Measurements from ENCODE around the gene DYNC1I1.

Gene DYNC1I1

DNA sequence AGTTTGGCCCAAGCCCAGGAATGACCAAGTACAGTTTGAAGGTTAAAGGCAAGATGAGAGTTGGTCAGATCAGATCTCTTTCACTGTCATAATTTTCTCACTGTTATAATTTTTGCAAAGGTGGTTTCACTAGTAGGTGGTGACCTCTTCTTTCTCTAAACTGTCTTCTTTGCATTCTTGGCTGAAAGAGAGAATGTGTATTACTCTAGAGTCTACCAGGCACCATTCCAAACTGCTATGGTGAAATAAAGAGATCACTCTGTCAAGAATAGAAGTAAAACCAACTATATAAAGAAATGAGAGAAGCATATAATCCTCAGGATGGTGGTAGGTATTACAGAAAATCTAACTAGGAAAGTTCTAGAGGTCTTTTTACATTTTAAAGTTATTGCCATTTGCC lies 72.7 kb downstream of the DYNC1I1 start:
- Histone ChIP-seq H3K9ac (ENCODE audit: low read depth in 1 of 2, low read length in 2 of 2) (no peak overlapping the region), H3K9me3 (ENCODE audit: control insufficient read depth in 1 of 2, low read length in 2 of 2) (no peaks in the 10 kb centered on the region), H3K36me3 (ENCODE audit: control insufficient read depth in 1 of 2, insufficient read depth in 2 of 2, low read length in 2 of 2) (no peaks in the 10 kb centered on the region), H3K27ac (ENCODE audit: low read depth, low read length) (no peak overlapping the region), H3K4me1 (ENCODE audit: control insufficient read depth in 1 of 2, insufficient read depth in 2 of 2, low read length in 2 of 2) (no peaks in the 10 kb centered on the region), H3K27me3 (ENCODE audit: control insufficient read depth in 1 of 2, insufficient read depth in 2 of 2, low read length in 2 of 2) (no peaks in the 10 kb centered on the region), H3K4me3 (ENCODE audit: low read depth in 1 of 2, low read length in 2 of 2) (no peak overlapping the region)

DNA sequence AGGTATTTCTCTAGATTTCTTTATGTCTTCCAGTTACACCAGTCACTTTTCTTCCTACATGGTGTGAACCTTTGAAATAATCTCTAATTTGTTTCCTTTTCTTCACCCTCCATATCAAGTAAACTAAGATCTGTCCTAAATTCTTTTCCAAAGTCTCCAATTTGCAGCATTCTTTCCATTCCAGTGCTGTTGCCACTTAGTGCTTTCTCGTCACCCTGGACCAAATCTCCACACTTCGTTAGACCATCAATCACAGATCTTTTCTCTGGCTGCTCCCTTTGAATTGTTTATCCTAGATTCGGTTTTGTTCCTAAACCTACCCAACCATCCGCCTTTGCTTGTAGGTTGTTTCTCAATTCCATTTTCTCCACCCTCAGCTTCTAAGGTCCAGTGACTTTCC lies 74.7 kb downstream of the DYNC1I1 start:
- H3K4me3 ChIP-seq (ENCODE audit: low read depth in 1 of 2, low read length in 2 of 2), result no peak overlapping the region
- H3K9me3 ChIP-seq (ENCODE audit: control insufficient read depth in 1 of 2, low read length in 2 of 2), result no peaks in the 10 kb centered on the region
- no peak overlapping the region for H3K9ac ChIP-seq (ENCODE audit: low read depth in 1 of 2, low read length in 2 of 2)
- no peaks in the 10 kb centered on the region for H3K4me1 ChIP-seq (ENCODE audit: control insufficient read depth in 1 of 2, insufficient read depth in 2 of 2, low read length in 2 of 2)
- no peak overlapping the region for H3K27ac ChIP-seq (ENCODE audit: low read depth, low read length)
- no peaks in the 10 kb centered on the region for H3K27me3 ChIP-seq (ENCODE audit: control insufficient read depth in 1 of 2, insufficient read depth in 2 of 2, low read length in 2 of 2)
- no peaks in the 10 kb centered on the region for H3K36me3 ChIP-seq (ENCODE audit: control insufficient read depth in 1 of 2, insufficient read depth in 2 of 2, low read length in 2 of 2)

DNA sequence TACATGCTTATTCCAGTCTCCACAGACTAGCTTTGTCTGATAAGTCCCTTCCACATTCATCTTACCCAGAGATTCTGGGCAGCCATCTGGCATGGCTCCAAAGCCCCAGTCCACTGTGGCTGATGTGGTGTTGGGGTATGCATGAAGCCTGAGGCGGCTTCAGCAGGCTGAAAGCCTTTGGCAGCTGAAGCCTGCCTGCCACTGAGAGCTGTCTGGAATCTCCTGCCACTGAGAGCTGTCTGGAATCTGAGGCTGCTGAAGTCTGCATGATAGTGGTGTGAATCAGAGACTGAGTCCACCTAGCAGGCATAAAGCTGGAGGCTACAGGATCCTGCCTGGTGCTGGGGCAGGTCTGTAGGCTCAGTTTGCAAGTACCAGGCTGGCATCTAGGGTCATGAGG lies 87.1 kb downstream of the DYNC1I1 start:
- Histone ChIP-seq H3K27ac (ENCODE audit: low read depth, low read length) (no peak overlapping the region), H3K4me3 (ENCODE audit: low read depth in 1 of 2, low read length in 2 of 2) (no peak overlapping the region), H3K36me3 (ENCODE audit: control insufficient read depth in 1 of 2, insufficient read depth in 2 of 2, low read length in 2 of 2) (no peaks in the 10 kb centered on the region), H3K27me3 (ENCODE audit: control insufficient read depth in 1 of 2, insufficient read depth in 2 of 2, low read length in 2 of 2) (peaks cover 0 to 3% of the 10 kb centered on the region in 2 donors), H3K4me1 (ENCODE audit: control insufficient read depth in 1 of 2, insufficient read depth in 2 of 2, low read length in 2 of 2) (no peaks in the 10 kb centered on the region), H3K9me3 (ENCODE audit: control insufficient read depth in 1 of 2, low read length in 2 of 2) (peaks cover 0 to 3% of the 10 kb centered on the region in 2 donors), H3K9ac (ENCODE audit: low read depth in 1 of 2, low read length in 2 of 2) (no peak overlapping the region)

DNA sequence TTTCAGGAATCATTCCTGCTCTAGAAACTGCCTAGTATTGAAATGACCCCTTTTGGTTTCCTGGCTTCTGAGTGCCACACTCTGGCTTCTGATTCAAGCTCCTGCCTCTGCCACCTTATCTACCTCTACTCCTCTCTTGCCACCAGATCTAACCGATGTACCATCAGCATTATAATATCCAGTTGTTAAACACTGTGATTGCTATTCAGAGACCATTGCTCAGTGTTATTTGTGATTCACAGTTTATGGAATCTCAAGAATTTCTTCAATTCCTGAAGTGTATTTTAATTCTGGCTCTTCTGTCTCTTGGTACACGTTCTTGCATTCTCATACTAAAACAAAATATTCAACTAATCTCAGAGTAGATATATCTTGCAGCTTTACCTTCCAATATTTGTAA lies 88.7 kb downstream of the DYNC1I1 start:
- Histone ChIP-seq H3K27ac (ENCODE audit: low read depth, low read length) (no peak overlapping the region), H3K9me3 (ENCODE audit: control insufficient read depth in 1 of 2, low read length in 2 of 2) (peaks cover 0 to 3% of the 10 kb centered on the region in 2 donors), H3K36me3 (ENCODE audit: control insufficient read depth in 1 of 2, insufficient read depth in 2 of 2, low read length in 2 of 2) (no peaks in the 10 kb centered on the region), H3K9ac (ENCODE audit: low read depth in 1 of 2, low read length in 2 of 2) (no peak overlapping the region), H3K27me3 (ENCODE audit: control insufficient read depth in 1 of 2, insufficient read depth in 2 of 2, low read length in 2 of 2) (peaks cover 0 to 3% of the 10 kb centered on the region in 2 donors), H3K4me3 (ENCODE audit: low read depth in 1 of 2, low read length in 2 of 2) (no peak overlapping the region), H3K4me1 (ENCODE audit: control insufficient read depth in 1 of 2, insufficient read depth in 2 of 2, low read length in 2 of 2) (no peaks in the 10 kb centered on the region)

DNA sequence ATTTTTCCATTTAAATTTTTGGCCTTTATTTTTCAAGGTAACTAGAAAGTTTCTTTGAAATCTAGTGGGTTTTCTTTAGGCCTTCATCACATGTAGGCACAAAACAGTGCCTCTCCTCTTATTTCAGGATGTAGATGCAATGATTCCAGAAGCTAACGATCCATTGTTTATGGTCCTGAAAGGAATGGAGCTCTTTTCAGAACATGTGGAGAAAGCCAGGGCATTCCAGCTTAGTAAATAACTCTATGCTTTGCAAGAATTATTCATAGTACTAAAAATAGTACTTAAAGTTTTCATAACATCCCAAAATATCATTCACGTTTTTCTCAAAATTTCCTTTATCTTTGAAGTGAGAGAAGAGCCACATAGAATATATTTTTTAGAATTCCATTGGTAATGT lies 91.3 kb downstream of the DYNC1I1 start:
- no peak overlapping the region for H3K4me3 ChIP-seq (ENCODE audit: low read depth in 1 of 2, low read length in 2 of 2)
- no peak overlapping the region for H3K27ac ChIP-seq (ENCODE audit: low read depth, low read length)
- peaks cover 0 to 3% of the 10 kb centered on the region in 2 donors for H3K9me3 ChIP-seq (ENCODE audit: control insufficient read depth in 1 of 2, low read length in 2 of 2)
- H3K4me1 ChIP-seq (ENCODE audit: control insufficient read depth in 1 of 2, insufficient read depth in 2 of 2, low read length in 2 of 2), result no peaks in the 10 kb centered on the region
- no peaks in the 10 kb centered on the region for H3K36me3 ChIP-seq (ENCODE audit: control insufficient read depth in 1 of 2, insufficient read depth in 2 of 2, low read length in 2 of 2)
- H3K27me3 ChIP-seq (ENCODE audit: control insufficient read depth in 1 of 2, insufficient read depth in 2 of 2, low read length in 2 of 2), result peaks cover 0 to 3% of the 10 kb centered on the region in 2 donors
- H3K9ac ChIP-seq (ENCODE audit: low read depth in 1 of 2, low read length in 2 of 2), result no peak overlapping the region

DNA sequence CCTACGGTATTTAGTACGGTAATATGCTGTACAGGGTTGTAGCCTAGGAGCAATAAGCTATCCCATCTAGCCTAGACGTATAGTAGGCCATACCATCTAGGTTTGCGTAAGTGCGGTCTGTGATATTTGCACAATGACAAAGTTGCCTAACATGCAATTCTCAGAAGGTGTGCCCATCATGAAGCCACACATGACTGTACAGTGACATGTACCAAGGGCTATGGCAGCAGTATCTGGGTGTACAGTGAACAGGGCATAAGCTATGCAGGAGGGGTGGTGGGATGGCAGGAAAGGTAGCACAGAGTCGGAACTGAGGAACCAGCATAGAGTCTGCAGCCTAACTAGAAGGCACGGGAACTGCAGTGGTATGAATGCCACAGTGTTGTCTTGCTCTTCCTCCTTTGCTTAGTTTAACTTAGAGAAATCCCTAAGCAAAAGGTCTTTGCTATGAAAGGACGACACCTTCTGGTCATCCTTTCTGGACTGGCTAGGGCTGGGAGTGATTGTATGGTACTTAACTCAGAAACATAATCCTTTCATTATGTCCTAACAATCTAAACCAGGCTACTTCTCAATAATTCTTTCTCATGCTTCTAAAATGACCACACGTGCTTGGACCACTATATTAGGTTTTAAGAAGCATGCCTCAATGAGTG lies 93.5 kb downstream of the DYNC1I1 start:
- Histone ChIP-seq H3K4me3 (ENCODE audit: low read depth in 1 of 2, low read length in 2 of 2) (no peak overlapping the region), H3K27me3 (ENCODE audit: control insufficient read depth in 1 of 2, insufficient read depth in 2 of 2, low read length in 2 of 2) (peaks cover 0 to 3% of the 10 kb centered on the region in 2 donors), H3K9ac (ENCODE audit: low read depth in 1 of 2, low read length in 2 of 2) (no peak overlapping the region), H3K4me1 (ENCODE audit: control insufficient read depth in 1 of 2, insufficient read depth in 2 of 2, low read length in 2 of 2) (no peaks in the 10 kb centered on the region), H3K9me3 (ENCODE audit: control insufficient read depth in 1 of 2, low read length in 2 of 2) (no peaks in the 10 kb centered on the region), H3K36me3 (ENCODE audit: control insufficient read depth in 1 of 2, insufficient read depth in 2 of 2, low read length in 2 of 2) (no peaks in the 10 kb centered on the region), H3K27ac (ENCODE audit: low read depth, low read length) (no peak overlapping the region)

DNA sequence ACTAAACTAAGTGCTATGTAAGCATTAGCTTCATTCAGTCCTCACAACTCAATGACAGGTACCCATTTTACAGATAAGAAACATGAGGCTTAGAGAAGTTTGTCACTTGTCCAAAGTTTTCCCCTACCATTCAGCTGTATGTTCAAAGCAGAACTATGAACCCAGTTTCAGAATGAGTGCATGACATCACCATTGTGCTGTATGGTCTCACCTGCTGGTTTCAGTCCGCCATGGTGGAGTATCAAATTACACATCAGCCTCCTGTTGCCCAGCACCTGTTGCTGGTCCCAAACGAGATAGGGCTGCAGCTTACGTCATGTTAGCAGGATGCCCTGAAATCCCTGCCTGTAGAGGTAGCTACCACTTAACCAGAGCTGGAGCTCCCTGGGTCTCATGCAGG lies 95.0 kb downstream of the DYNC1I1 start:
- no peaks in the 10 kb centered on the region for H3K9me3 ChIP-seq (ENCODE audit: control insufficient read depth in 1 of 2, low read length in 2 of 2)
- H3K4me3 ChIP-seq (ENCODE audit: low read depth in 1 of 2, low read length in 2 of 2), result no peak overlapping the region
- no peak overlapping the region for H3K27ac ChIP-seq (ENCODE audit: low read depth, low read length)
- no peak overlapping the region for H3K9ac ChIP-seq (ENCODE audit: low read depth in 1 of 2, low read length in 2 of 2)
- no peaks in the 10 kb centered on the region for H3K4me1 ChIP-seq (ENCODE audit: control insufficient read depth in 1 of 2, insufficient read depth in 2 of 2, low read length in 2 of 2)
- no peaks in the 10 kb centered on the region for H3K36me3 ChIP-seq (ENCODE audit: control insufficient read depth in 1 of 2, insufficient read depth in 2 of 2, low read length in 2 of 2)
- H3K27me3 ChIP-seq (ENCODE audit: control insufficient read depth in 1 of 2, insufficient read depth in 2 of 2, low read length in 2 of 2), result peaks cover 0 to 3% of the 10 kb centered on the region in 2 donors

DNA sequence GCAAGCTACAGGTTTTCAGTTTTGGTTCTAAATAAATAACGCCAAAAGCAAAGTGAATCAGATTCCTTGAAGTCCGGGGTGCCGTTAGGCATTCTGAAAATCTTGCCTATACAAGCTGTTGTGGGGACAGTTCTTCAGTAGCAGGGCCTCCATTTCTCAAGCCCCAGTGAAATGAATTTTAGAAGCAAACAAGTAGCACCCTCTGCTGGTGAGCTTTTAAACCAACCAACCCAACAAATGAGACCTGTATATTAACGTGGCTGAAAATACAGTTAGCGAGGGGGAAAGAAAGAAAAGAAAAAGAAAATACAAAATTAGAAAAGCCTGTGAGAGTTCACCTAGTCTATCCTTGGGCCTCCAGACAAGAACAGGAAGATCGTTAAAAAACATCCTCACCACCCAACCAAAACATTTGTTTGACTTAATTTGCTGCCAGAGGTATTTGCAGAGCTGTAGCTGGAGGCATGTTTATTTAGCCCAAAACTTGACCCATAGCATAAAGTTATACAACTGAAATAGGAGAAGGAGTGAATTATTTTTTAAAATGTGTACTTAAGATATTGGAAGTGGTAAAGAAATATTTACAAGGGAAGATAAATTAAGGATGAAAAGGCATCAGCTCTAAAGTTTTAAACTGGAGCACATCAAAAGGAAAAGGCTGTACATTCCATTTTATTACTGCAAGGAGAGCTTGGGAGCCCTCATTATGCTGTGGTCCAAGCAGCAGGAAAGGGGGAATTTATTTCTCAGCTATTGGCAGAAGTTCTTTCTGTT lies 98.9 kb downstream of the DYNC1I1 start:
- H3K4me3 ChIP-seq (ENCODE audit: low read depth in 1 of 2, low read length in 2 of 2), result no peak overlapping the region
- H3K27me3 ChIP-seq (ENCODE audit: control insufficient read depth in 1 of 2, insufficient read depth in 2 of 2, low read length in 2 of 2), result no peaks in the 10 kb centered on the region
- no peak overlapping the region for H3K27ac ChIP-seq (ENCODE audit: low read depth, low read length)
- H3K9ac ChIP-seq (ENCODE audit: low read depth in 1 of 2, low read length in 2 of 2), result no peak overlapping the region
- H3K36me3 ChIP-seq (ENCODE audit: control insufficient read depth in 1 of 2, insufficient read depth in 2 of 2, low read length in 2 of 2), result no peaks in the 10 kb centered on the region
- no peaks in the 10 kb centered on the region for H3K4me1 ChIP-seq (ENCODE audit: control insufficient read depth in 1 of 2, insufficient read depth in 2 of 2, low read length in 2 of 2)
- H3K9me3 ChIP-seq (ENCODE audit: control insufficient read depth in 1 of 2, low read length in 2 of 2), result no peaks in the 10 kb centered on the region

DNA sequence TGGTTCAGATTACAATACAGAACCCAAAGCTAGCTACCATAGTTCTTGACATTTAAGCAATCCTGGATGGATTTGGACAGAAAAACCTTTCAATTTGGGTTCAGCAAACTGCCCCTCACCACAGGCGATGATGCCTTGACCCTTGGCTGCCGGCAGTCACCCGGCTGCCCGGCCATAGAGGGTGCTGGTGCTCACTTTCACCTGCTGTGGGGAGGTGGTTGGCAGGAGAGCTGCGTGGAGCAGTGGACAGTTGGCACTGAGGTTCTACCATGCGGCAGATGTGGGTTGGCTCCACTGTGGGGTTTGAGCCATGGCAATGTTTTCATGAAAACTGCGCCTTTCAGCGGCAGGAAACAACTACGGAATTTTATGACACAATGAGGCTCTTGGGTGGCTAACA lies 99.5 kb downstream of the DYNC1I1 start:
- Histone ChIP-seq H3K36me3 (ENCODE audit: control insufficient read depth in 1 of 2, insufficient read depth in 2 of 2, low read length in 2 of 2) (no peaks in the 10 kb centered on the region), H3K27ac (ENCODE audit: low read depth, low read length) (no peak overlapping the region), H3K9ac (ENCODE audit: low read depth in 1 of 2, low read length in 2 of 2) (no peak overlapping the region), H3K27me3 (ENCODE audit: control insufficient read depth in 1 of 2, insufficient read depth in 2 of 2, low read length in 2 of 2) (no peaks in the 10 kb centered on the region), H3K4me1 (ENCODE audit: control insufficient read depth in 1 of 2, insufficient read depth in 2 of 2, low read length in 2 of 2) (no peaks in the 10 kb centered on the region), H3K4me3 (ENCODE audit: low read depth in 1 of 2, low read length in 2 of 2) (no peak overlapping the region), H3K9me3 (ENCODE audit: control insufficient read depth in 1 of 2, low read length in 2 of 2) (no peaks in the 10 kb centered on the region)

DNA sequence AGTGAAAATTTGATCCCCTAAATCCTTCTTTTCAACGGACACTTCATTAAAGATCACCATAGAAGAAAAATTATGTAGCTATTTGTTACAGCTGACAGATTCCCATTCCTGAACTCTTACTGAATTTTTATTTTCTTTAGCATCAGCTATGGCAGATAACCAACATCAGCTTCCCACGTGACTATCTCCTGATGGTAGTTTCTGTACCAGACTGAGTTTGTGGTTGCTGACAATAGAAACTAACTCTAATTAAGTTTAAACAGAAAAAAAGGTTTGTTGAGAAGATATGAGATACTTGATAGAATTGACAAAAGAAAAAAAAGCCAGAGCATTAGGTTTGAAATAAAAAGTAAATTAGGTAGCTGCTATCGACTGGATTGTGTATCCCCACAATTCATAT lies 101.8 kb downstream of the DYNC1I1 start:
- no peak overlapping the region for H3K4me3 ChIP-seq (ENCODE audit: low read depth in 1 of 2, low read length in 2 of 2)
- no peaks in the 10 kb centered on the region for H3K27me3 ChIP-seq (ENCODE audit: control insufficient read depth in 1 of 2, insufficient read depth in 2 of 2, low read length in 2 of 2)
- H3K4me1 ChIP-seq (ENCODE audit: control insufficient read depth in 1 of 2, insufficient read depth in 2 of 2, low read length in 2 of 2), result no peaks in the 10 kb centered on the region
- H3K27ac ChIP-seq (ENCODE audit: low read depth, low read length), result no peak overlapping the region
- no peaks in the 10 kb centered on the region for H3K9me3 ChIP-seq (ENCODE audit: control insufficient read depth in 1 of 2, low read length in 2 of 2)
- H3K9ac ChIP-seq (ENCODE audit: low read depth in 1 of 2, low read length in 2 of 2), result no peak overlapping the region
- no peaks in the 10 kb centered on the region for H3K36me3 ChIP-seq (ENCODE audit: control insufficient read depth in 1 of 2, insufficient read depth in 2 of 2, low read length in 2 of 2)
